ENCODE data around the gene ZNF654.

DNA sequence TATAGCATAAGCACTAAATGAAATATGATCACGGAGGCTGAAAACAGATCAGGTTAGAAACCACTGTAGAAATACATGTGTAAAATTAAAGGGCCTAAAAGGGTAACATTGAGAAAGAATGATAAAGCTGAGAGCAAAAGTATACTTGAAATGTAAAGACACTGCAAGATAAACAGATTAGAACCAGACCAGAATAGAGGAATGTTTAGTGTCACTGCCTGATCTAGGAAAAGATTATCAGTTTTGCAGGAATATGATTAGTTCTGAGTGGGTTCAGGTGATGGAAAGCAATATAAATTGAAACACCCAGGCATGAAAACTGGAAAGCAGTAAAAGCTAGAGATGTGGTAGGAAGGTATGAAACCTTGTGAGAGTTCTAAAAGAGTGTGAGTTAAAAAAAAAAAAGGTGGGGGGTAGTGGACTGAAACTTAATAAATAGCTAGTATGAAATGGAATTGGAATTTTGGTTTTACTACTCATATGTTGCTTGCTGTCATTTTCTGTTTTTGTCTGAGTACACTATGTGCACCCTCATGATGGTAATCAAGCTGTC is 74.7 kb downstream of the ZNF654 start:
- TF ChIP-seq, protein P1, sequence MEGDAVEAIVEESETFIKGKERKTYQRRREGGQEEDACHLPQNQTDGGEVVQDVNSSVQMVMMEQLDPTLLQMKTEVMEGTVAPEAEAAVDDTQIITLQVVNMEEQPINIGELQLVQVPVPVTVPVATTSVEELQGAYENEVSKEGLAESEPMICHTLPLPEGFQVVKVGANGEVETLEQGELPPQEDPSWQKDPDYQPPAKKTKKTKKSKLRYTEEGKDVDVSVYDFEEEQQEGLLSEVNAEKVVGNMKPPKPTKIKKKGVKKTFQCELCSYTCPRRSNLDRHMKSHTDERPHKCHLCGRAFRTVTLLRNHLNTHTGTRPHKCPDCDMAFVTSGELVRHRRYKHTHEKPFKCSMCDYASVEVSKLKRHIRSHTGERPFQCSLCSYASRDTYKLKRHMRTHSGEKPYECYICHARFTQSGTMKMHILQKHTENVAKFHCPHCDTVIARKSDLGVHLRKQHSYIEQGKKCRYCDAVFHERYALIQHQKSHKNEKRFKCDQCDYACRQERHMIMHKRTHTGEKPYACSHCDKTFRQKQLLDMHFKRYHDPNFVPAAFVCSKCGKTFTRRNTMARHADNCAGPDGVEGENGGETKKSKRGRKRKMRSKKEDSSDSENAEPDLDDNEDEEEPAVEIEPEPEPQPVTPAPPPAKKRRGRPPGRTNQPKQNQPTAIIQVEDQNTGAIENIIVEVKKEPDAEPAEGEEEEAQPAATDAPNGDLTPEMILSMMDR (IDR thresholded peaks at IDR 0.05; ENCODE audit: poor library complexity, severe bottlenecking) = no peak
- TF ChIP-seq, protein P2, sequence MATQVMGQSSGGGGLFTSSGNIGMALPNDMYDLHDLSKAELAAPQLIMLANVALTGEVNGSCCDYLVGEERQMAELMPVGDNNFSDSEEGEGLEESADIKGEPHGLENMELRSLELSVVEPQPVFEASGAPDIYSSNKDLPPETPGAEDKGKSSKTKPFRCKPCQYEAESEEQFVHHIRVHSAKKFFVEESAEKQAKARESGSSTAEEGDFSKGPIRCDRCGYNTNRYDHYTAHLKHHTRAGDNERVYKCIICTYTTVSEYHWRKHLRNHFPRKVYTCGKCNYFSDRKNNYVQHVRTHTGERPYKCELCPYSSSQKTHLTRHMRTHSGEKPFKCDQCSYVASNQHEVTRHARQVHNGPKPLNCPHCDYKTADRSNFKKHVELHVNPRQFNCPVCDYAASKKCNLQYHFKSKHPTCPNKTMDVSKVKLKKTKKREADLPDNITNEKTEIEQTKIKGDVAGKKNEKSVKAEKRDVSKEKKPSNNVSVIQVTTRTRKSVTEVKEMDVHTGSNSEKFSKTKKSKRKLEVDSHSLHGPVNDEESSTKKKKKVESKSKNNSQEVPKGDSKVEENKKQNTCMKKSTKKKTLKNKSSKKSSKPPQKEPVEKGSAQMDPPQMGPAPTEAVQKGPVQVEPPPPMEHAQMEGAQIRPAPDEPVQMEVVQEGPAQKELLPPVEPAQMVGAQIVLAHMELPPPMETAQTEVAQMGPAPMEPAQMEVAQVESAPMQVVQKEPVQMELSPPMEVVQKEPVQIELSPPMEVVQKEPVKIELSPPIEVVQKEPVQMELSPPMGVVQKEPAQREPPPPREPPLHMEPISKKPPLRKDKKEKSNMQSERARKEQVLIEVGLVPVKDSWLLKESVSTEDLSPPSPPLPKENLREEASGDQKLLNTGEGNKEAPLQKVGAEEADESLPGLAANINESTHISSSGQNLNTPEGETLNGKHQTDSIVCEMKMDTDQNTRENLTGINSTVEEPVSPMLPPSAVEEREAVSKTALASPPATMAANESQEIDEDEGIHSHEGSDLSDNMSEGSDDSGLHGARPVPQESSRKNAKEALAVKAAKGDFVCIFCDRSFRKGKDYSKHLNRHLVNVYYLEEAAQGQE (IDR thresholded peaks at IDR 0.05; ENCODE audit: borderline replicate concordance) = no peak
- TF ChIP-seq MXI1 (conservative IDR thresholded peaks at IDR 0.05; ENCODE audit: poor library complexity, severe bottlenecking) (no peak), POLR2AphosphoS5 (IDR thresholded peaks at IDR 0.05) (no peak)
